Kidney (tissue), 14 donors: Measurements from ENCODE around the gene C2orf76. TPM values are rescaled to one million over a fixed set of nuclear protein-coding genes. Genes with fewer than 3 reads are reported as not detected.
A peak's percentile ranks its signal among the peaks of the same experiment; 100 is the strongest.

Experiments
- DNase-seq, 5 donors: peaks; one replicate each; pipeline ENCODE4 v3.0.0-alpha.2; 2013 to 2020
- FAIRE-seq: peaks from 2 replicates; lab custom pipeline; 2012; peaks lifted over from hg19 to GRCh38; lab: Jason Lieb, UNC
- H3K27ac ChIP-seq, 2 donors: one replicate each; pipeline ENCODE4 v1.7.0; 2013; ENCODE audit warnings: low read depth in 2 of 2, low read length in 2 of 2, inconsistent platforms in 1 of 2
- H3K27me3 ChIP-seq: one replicate; pipeline ENCODE4 v1.7.1; 2013; ENCODE audit warnings: low read length, inconsistent platforms; ENCODE audit not compliant: control insufficient read depth, insufficient read depth
- H3K36me3 ChIP-seq, 3 donors: one replicate each; pipeline versions ENCODE4 v1.7.0 to v1.7.1; 2013; ENCODE audit warnings: low read length in 3 of 3, control low read depth in 1 of 3, inconsistent platforms in 1 of 3; ENCODE audit not compliant: insufficient read depth in 3 of 3, control insufficient read depth in 2 of 3
- H3K4me1 ChIP-seq, 3 donors: one replicate each; pipeline versions ENCODE4 v1.7.0 to v1.7.1; 2013; ENCODE audit warnings: low read length in 3 of 3, inconsistent platforms in 1 of 3, low read depth in 1 of 3; ENCODE audit not compliant: control insufficient read depth in 2 of 3, insufficient read depth in 2 of 3
- H3K4me3 ChIP-seq, 3 donors: one replicate each; pipeline versions ENCODE4 v1.7.0 to v1.8.1; 2013; ENCODE audit warnings: low read length in 3 of 3, control low read depth in 1 of 3, inconsistent platforms in 1 of 3
- H3K9ac ChIP-seq, 3 donors: one replicate each; pipeline versions ENCODE4 v1.7.0 to v1.7.1; 2013; ENCODE audit warnings: low read length in 3 of 3, control low read depth in 1 of 3, inconsistent platforms in 1 of 3
- H3K9me3 ChIP-seq, 3 donors: one replicate each; pipeline versions ENCODE4 v1.7.0 to v1.7.1; 2013; ENCODE audit warnings: low read length in 3 of 3, control low read depth in 1 of 3, inconsistent platforms in 1 of 3; ENCODE audit not compliant: control insufficient read depth in 2 of 3, insufficient read depth in 1 of 3
- intact Hi-C: fragments of 100-400 bp; cut with DNase I; formaldehyde crosslinking; loops from one replicate; pipeline ENCODE4 v1.11.1; 2022
- polyA plus RNA-seq: library from polyadenylated mRNA; stranded (reverse); fragments of 350-450 nt; fragmentation: Illumina TruSeq; extraction: RNeasy Lipid Tissue Mini Kit (QIAGEN cat#74804); gene quantifications from one replicate; pipeline ENCODE4 v1.2.3, GENCODE V29; 2014; ENCODE audit warnings: low read depth, low replicate concordance; ENCODE audit not compliant: insufficient read depth
- total RNA-seq: library from RNA; stranded (reverse); fragmentation: NEBNext Ultra II Directional; extraction: Animal tissue kit (Norgen Biotek cat#: 25700); gene quantifications from one replicate; pipeline ENCODE4 v1.2.1, GENCODE V29; 2021
- TF ChIP-seq, protein P1 (sequence below): IDR thresholded peaks from 3 replicates; pipeline ENCODE4 v1.5.1; 2012; ENCODE audit warnings: mild to moderate bottlenecking, moderate library complexity, borderline replicate concordance; ENCODE audit not compliant: insufficient read depth; ENCODE audit errors: extremely low read depth
- donor health status: control.
- donor health status: control.
- donor health status: control.
- donor health status: control.
- donor health status: control.
- donor health status: DM: yes; HTN: yes; CAD: no.
- donor health status: Normal renal cell carcinoma (clear cell type).

The C2orf76 gene
- total and polyA plus RNA-seq, 2 donors from 2014 or later, result 12.4 to 31.3 TPM

DNA sequence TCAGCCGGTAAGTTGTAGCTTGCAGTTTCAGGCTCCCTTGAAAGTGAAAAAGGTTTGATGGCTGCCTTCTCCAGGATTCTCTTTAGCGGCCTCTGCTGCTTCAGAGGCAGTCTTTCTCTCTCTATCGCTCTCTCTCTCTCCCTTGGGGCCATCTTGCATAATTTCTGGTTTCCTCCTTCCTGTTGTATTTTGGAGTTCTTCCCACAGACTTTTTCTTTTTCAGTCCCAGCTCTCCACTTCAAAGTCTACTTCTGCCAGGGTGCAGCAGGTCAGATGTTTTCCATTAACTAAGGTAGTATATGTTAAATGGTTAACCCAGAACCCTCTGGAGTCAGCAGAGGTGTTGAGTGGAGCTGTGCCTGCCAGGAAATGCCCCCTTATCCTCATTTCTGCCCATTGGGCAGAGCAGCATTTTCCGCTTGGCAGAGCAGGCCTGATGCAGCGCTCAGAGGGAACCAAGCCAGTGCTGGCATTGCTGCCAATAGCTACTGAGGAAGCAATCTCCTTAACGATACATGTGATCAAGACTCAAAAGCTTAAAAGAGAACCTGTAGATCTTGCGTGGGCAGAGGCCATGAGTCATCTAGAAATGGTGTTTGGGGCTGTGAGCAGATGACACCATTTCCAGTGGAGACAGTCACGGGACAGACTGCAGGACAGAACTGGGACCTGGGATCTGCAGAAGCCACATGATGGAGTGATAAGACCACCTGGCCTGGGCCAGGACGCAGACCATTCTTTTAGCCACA lies 20.9 kb upstream of the C2orf76 start:
- DNase-seq (peak; percentile 56 to 93 (median 83)), FAIRE-seq (peak; percentile 94)
- no peaks in the 10 kb centered on the region for H3K36me3 ChIP-seq
- no peaks in the 10 kb centered on the region for H3K27me3 ChIP-seq
- H3K27ac ChIP-seq, result peak overlapping the region; percentile 66 to 84
- H3K9me3 ChIP-seq, result no peaks in the 10 kb centered on the region
- peaks cover 0 to 26% (median 11%) of the 10 kb centered on the region in 3 donors for H3K4me1 ChIP-seq
- peak overlapping the region in 1 of 3 donors; percentile 54 for H3K9ac ChIP-seq
- H3K4me3 ChIP-seq, result peak overlapping the region in 1 of 3 donors; percentile 20
- intact Hi-C loops, result no loop called here
- TF ChIP-seq, protein P1, sequence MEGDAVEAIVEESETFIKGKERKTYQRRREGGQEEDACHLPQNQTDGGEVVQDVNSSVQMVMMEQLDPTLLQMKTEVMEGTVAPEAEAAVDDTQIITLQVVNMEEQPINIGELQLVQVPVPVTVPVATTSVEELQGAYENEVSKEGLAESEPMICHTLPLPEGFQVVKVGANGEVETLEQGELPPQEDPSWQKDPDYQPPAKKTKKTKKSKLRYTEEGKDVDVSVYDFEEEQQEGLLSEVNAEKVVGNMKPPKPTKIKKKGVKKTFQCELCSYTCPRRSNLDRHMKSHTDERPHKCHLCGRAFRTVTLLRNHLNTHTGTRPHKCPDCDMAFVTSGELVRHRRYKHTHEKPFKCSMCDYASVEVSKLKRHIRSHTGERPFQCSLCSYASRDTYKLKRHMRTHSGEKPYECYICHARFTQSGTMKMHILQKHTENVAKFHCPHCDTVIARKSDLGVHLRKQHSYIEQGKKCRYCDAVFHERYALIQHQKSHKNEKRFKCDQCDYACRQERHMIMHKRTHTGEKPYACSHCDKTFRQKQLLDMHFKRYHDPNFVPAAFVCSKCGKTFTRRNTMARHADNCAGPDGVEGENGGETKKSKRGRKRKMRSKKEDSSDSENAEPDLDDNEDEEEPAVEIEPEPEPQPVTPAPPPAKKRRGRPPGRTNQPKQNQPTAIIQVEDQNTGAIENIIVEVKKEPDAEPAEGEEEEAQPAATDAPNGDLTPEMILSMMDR, result peak; percentile 28

DNA sequence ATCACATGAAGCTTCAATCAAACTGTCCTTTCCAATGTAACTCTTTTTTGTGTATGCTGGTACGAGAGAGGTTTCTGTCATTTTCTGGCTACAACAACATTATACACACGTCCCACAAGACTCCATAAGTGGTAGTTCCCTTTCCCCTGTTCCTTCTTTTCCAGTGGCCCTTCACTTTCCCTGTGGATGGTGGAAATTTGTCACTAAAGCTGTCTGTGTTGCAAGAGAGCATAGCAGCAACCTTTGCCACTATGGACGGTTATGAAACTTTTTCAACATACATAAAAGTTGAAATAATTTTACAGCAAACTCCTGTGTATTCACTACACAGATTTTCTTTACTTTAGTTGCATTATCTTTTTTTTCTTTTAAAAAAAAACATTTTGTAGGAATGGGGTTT lies 18.8 kb upstream of the C2orf76 start:
- TF ChIP-seq, protein P1, result no peak

DNA sequence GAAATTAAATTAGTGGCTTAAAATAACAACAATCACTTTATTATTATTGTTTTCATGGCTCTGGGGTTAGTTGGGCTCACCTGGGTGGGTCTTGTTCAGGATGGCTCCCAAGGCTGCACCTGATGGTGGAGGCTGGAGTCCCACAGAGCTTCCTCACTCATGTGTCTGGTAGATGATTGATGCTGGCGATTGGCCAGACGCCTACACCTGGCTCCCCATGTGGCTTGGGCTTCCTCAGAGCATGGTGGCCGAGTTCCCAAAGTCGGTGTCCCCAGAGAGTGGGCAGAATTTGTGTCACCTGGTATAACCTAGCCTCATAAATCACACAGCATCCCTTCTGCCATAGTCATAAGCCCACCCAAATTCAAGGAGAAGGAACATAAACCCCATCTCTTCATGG lies 18.3 kb upstream of the C2orf76 start:
- intact Hi-C loops, result no loop called here
- Histone ChIP-seq H3K9me3 (no peaks in the 10 kb centered on the region), H3K4me3 (no peak overlapping the region), H3K4me1 (peaks cover 0 to 24% (median 11%) of the 10 kb centered on the region in 3 donors), H3K9ac (no peak overlapping the region), H3K36me3 (no peaks in the 10 kb centered on the region), H3K27me3 (no peaks in the 10 kb centered on the region), H3K27ac (no peak overlapping the region)
- TF ChIP-seq, protein P1, result no peak
- no peak for FAIRE-seq
- DNase-seq, result no peak

More for the DNA sequence above, 18.8 kb upstream of the C2orf76 start:
- Histone ChIP-seq H3K4me3 (no peak overlapping the region), H3K4me1 (peaks cover 0 to 26% (median 11%) of the 10 kb centered on the region in 3 donors), H3K27me3 (no peaks in the 10 kb centered on the region), H3K9me3 (no peaks in the 10 kb centered on the region), H3K27ac (no peak overlapping the region), H3K9ac (no peak overlapping the region), H3K36me3 (no peaks in the 10 kb centered on the region)
- intact Hi-C loops, result no loop called here
- no peak for DNase-seq
- no peak for FAIRE-seq
